NCI-H1417 treated with DMSO at 0.1 percent for 48 hours (cell line): Measurements from ENCODE around the gene ABHD11.

Experiments
- DNase-seq: peaks from one replicate; lab custom pipeline; 2025; lab: John Stamatoyannopoulos, UW

The ABHD11 gene

GRCh38 chr7:73700581-73701134 is 37.9 kb downstream of the ABHD11 start:
- DNase-seq, result no peak

- DNase-seq, result no peak
Measured at GRCh38 chr7:73700069-73700423, 38.6 kb downstream of the ABHD11 start.

GRCh38 chr7:73699370-73700068 is 39.1 kb downstream of the ABHD11 start:
- no peak for DNase-seq

GRCh38 chr7:73698410-73698809 is 40.2 kb downstream of the ABHD11 start:
- no peak for DNase-seq

- no peak for DNase-seq
Measured at GRCh38 chr7:73696372-73696771, 42.2 kb downstream of the ABHD11 start.

GRCh38 chr7:73690646-73691045 is 48.0 kb downstream of the ABHD11 start:
- no peak for DNase-seq

- DNase-seq, result no peak
Measured at GRCh38 chr7:73688288-73688687, 50.3 kb downstream of the ABHD11 start.
